Hematopoietic multipotent progenitor cell treated with erythropoietin and hydrocortisone succinate and interleukin-3 and kit ligand, for 6 days (in vitro differentiated cells): ENCODE measurements around the gene APOC1.
"Not testable (repeated sequence)": the region's sequence is repeated elsewhere in the genome, so short reads cannot be mapped to it uniquely, and the experiment has no call there.

Experiments used
- DNase-seq: peaks from one replicate; pipeline ENCODE4 v3.0.0-alpha.2; 2015

Gene APOC1

DNA sequence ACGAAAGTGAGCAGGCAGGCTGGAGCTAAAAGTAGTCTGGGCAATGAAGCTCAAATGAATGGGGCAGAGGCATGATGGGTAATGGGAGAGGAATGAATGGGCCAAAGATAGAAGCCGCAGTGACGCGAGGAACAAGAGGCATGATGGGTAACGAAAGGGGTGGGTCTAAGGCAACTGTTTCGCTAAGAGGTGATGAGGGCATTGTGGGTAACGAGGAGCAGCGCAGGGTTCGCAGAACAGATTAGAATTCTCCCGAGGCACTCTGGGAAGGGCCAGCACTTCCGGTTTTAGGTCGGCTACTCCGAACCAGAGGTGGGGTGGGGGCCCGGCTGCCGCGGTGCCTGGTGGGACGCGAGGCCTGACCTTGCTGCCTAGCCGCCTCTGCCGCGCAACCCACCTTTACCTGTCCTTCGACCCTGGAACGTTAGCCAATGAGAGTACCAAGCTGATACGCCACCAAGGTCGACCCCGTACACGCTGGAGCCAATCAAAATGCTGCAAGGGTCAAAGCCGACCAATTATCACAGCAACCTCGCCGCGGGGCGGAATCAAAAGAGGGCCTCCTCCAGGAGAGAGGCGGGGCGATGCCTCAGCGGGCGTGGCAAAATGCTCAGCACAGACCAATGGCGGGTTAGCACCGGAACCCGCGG lies 23.9 kb upstream of the APOC1 start:
- DNase-seq = peak; percentile 100

GRCh38 chr19:44891016-44891882 lies 23.2 kb upstream of the APOC1 start, which contains the start of gene TOMM40:
TSS of gene TOMM40 (plus strand) at chr19:44891254. CDS start at chr19:44891416, 162 bp downstream.
- peak; percentile 100 for DNase-seq

DNA sequence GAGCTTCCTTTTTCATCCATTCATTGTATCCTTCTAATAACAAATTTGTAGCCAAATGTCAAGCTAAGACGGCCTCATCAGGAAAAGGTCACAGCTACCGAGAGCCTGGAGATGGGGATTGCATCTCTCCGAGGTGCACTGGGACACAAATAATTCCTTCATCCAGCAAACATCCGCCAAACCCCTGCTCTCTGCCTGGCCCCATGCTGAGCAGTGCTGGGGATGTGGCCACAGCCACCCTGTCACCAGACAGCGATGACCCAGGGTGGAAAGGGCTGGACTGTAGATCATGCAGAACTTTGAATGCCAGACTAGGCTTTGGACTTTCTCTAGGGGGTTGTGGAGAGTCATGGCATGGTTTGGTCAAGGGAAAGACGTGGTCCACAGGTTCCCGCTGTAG lies 21.5 kb upstream of the APOC1 start:
- DNase-seq = no peak

DNA sequence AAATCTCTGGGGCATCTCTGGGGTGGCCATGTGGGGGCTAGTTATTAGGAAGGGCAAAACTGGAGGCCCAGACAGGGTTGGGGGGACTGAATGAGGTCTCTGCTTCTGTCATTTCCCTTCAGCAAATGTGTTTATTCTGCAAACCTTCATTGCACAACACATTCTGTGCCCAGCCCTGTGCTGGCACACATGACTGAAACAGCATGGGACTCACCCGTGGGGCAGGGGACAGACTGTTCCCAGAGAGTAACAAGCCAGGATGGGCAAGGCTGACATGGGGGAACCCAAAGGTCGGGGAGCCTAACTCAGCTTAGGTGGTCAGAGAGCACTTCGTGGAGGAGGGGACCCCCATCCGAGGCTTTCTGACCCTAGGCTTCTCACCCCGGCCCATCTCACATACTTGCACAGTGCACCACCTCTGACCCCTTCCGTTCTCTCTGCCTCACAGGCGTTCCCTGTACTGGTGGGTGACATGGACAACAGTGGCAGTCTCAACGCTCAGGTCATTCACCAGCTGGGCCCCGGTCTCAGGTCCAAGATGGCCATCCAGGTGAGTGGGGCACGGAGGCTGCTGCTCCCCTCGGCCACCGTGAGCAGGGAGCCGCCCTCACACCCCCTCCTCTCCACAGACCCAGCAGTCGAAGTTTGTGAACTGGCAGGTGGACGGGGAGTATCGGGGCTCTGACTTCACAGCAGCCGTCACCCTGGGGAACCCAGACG lies 20.9 kb upstream of the APOC1 start:
- DNase-seq = no peak

DNA sequence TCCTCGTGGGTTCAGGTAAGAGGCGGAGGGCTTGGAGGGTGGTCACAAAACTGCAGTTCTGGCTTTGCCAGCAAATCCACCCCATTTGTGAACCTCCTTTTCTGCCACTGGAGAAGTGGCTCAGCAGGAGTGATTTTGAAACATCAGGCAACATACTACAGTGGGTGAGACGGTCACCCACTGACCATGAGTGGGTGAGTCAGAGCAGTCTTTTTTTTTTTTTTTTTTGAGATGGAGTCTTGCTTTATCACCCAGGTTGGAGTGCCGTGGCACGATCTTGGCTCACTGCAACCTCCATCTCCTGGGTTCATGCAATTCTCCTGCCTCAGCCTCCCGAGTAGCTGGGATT lies 20.4 kb upstream of the APOC1 start:
- no peak for DNase-seq

DNA sequence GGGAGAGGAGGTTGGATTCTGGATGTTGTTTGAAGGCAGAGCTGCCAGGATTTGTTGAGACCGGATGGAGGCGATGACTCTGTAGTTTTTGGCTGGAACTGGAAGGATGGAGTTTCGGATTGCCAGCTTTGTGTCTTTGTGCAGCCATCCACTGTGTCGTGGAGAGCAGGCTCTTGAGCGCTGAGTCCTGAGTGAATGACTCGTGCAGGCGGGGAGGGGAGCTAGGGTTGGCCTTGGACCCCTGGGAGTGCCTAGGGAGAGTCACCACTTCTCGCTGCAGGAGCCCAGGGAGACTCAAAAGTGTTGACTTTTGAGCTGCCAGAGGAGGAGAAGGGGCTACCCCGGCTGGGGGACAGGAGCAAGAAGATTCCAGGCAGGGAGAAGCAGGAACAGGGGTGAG lies 19.5 kb upstream of the APOC1 start:
- no peak for DNase-seq

GRCh38 chr19:44897835-44898234 lies 16.6 kb upstream of the APOC1 start:
- no peak for DNase-seq

GRCh38 chr19:44900328-44901244 lies 13.8 kb upstream of the APOC1 start:
- no peak for DNase-seq

DNA sequence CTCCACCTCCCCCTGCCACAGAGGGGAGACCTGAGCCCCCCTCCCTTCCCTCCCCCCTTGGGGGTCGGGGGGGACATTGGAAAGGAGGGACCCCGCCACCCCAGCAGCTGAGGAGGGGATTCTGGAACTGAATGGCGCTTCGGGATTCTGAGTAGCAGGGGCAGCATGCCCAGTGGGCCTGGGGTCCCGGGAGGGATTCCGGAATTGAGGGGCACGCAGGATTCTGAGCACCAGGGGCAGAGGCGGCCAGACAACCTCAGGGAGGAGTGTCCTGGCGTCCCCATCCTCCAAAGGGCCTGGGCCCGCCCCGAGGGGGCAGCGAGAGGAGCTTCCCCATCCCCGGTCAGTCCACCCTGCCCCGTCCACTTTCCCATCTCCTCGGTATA lies 11.2 kb upstream of the APOC1 start:
- no peak for DNase-seq

GRCh38 chr19:44903602-44904425 lies 10.6 kb upstream of the APOC1 start:
- DNase-seq = peak; percentile 71

- no peak for DNase-seq
Measured at GRCh38 chr19:44904426-44904994, 9.9 kb upstream of the APOC1 start.

DNA sequence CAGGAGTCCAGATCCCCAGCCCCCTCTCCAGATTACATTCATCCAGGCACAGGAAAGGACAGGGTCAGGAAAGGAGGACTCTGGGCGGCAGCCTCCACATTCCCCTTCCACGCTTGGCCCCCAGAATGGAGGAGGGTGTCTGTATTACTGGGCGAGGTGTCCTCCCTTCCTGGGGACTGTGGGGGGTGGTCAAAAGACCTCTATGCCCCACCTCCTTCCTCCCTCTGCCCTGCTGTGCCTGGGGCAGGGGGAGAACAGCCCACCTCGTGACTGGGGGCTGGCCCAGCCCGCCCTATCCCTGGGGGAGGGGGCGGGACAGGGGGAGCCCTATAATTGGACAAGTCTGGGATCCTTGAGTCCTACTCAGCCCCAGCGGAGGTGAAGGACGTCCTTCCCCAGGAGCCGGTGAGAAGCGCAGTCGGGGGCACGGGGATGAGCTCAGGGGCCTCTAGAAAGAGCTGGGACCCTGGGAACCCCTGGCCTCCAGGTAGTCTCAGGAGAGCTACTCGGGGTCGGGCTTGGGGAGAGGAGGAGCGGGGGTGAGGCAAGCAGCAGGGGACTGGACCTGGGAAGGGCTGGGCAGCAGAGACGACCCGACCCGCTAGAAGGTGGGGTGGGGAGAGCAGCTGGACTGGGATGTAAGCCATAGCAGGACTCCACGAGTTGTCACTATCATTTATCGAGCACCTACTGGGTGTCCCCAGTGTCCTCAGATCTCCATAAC lies 8.8 kb upstream of the APOC1 start, which contains the start of gene APOE:
APOE (plus strand) TSS at position 360 of the 724 bp plus-strand sequence. CDS start 829 bp downstream, outside the sequence.
- peak; percentile 50 for DNase-seq

DNA sequence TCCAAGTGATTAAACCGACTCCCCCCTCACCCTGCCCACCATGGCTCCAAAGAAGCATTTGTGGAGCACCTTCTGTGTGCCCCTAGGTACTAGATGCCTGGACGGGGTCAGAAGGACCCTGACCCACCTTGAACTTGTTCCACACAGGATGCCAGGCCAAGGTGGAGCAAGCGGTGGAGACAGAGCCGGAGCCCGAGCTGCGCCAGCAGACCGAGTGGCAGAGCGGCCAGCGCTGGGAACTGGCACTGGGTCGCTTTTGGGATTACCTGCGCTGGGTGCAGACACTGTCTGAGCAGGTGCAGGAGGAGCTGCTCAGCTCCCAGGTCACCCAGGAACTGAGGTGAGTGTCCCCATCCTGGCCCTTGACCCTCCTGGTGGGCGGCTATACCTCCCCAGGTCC lies 6.8 kb upstream of the APOC1 start:
- no peak for DNase-seq

DNA sequence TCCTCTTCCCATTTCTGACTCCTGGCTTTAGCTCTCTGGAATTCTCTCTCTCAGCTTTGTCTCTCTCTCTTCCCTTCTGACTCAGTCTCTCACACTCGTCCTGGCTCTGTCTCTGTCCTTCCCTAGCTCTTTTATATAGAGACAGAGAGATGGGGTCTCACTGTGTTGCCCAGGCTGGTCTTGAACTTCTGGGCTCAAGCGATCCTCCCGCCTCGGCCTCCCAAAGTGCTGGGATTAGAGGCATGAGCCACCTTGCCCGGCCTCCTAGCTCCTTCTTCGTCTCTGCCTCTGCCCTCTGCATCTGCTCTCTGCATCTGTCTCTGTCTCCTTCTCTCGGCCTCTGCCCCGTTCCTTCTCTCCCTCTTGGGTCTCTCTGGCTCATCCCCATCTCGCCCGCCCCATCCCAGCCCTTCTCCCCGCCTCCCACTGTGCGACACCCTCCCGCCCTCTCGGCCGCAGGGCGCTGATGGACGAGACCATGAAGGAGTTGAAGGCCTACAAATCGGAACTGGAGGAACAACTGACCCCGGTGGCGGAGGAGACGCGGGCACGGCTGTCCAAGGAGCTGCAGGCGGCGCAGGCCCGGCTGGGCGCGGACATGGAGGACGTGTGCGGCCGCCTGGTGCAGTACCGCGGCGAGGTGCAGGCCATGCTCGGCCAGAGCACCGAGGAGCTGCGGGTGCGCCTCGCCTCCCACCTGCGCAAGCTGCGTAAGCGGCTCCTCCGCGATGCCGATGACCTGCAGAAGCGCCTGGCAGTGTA lies 6.2 kb upstream of the APOC1 start:
- no peak for DNase-seq

DNA sequence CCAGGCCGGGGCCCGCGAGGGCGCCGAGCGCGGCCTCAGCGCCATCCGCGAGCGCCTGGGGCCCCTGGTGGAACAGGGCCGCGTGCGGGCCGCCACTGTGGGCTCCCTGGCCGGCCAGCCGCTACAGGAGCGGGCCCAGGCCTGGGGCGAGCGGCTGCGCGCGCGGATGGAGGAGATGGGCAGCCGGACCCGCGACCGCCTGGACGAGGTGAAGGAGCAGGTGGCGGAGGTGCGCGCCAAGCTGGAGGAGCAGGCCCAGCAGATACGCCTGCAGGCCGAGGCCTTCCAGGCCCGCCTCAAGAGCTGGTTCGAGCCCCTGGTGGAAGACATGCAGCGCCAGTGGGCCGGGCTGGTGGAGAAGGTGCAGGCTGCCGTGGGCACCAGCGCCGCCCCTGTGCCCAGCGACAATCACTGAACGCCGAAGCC lies 5.6 kb upstream of the APOC1 start:
- DNase-seq = no peak

- DNase-seq = peak; percentile 74
Measured at GRCh38 chr19:44909775-44910174, 4.6 kb upstream of the APOC1 start.

DNA sequence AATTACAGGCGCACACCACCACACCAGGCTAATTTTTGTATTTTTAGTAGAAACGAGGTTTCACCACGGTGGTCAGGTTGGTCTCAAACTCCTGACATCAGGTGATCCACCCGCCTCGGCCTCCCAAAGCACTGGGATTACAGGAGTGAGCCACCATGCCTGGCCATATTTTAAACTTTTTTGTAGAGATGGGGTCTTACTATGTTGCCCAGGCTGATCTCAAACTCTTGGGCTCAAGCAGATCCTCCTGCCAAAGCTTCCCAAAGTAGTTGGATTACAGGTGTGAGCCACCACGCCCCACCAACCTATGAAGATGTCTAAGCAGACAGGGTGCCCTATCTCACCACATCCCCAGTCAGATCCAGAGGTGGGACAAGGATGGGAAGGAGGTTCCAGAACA lies 2.5 kb upstream of the APOC1 start:
- not testable (repeated sequence) for DNase-seq

- peak; percentile 71 for DNase-seq
Measured at GRCh38 chr19:44912854-44913253, 1.6 kb upstream of the APOC1 start.
